NB4 (cell line): Measurements from ENCODE around the gene LHX8.

Experiments used
- MAX ChIP-seq: IDR thresholded peaks from 2 replicates; pipeline ENCODE4 v1.6.1; 2011; ENCODE audit warnings: low read depth, low read length
- MYC ChIP-seq: IDR thresholded peaks from 2 replicates; pipeline ENCODE4 v1.6.1; 2011; ENCODE audit warnings: low read depth, low read length
- POLR2A ChIP-seq: IDR thresholded peaks from 2 replicates; pipeline ENCODE4 v1.6.1; 2011; ENCODE audit warnings: mild to moderate bottlenecking; ENCODE audit not compliant: insufficient read length; ENCODE audit errors: extremely low read depth
- TF ChIP-seq, protein P1 (sequence below): IDR thresholded peaks from one replicate; pipeline ENCODE4 v1.5.1; 2012; ENCODE audit warnings: low read depth, low read length

- TF ChIP-seq, protein P1, sequence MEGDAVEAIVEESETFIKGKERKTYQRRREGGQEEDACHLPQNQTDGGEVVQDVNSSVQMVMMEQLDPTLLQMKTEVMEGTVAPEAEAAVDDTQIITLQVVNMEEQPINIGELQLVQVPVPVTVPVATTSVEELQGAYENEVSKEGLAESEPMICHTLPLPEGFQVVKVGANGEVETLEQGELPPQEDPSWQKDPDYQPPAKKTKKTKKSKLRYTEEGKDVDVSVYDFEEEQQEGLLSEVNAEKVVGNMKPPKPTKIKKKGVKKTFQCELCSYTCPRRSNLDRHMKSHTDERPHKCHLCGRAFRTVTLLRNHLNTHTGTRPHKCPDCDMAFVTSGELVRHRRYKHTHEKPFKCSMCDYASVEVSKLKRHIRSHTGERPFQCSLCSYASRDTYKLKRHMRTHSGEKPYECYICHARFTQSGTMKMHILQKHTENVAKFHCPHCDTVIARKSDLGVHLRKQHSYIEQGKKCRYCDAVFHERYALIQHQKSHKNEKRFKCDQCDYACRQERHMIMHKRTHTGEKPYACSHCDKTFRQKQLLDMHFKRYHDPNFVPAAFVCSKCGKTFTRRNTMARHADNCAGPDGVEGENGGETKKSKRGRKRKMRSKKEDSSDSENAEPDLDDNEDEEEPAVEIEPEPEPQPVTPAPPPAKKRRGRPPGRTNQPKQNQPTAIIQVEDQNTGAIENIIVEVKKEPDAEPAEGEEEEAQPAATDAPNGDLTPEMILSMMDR = no peak
- no peak for TF ChIP-seq POLR2A
- no peak for TF ChIP-seq MAX
- no peak for TF ChIP-seq MYC
Observed at GRCh38 chr1:75130865-75131564, 3.2 kb upstream of the LHX8 start.
